GM19023 (cell line): ENCODE measurements around the gene USH1G.

Source experiments
- ATAC-seq: cut with Tn5 transposase; IDR thresholded peaks from one replicate; pipeline ENCODE4 v1.9.1; 2021; ENCODE audit warnings: mild to moderate bottlenecking, moderate library complexity; ENCODE audit not compliant: unreplicated experiment

USH1G gene

DNA sequence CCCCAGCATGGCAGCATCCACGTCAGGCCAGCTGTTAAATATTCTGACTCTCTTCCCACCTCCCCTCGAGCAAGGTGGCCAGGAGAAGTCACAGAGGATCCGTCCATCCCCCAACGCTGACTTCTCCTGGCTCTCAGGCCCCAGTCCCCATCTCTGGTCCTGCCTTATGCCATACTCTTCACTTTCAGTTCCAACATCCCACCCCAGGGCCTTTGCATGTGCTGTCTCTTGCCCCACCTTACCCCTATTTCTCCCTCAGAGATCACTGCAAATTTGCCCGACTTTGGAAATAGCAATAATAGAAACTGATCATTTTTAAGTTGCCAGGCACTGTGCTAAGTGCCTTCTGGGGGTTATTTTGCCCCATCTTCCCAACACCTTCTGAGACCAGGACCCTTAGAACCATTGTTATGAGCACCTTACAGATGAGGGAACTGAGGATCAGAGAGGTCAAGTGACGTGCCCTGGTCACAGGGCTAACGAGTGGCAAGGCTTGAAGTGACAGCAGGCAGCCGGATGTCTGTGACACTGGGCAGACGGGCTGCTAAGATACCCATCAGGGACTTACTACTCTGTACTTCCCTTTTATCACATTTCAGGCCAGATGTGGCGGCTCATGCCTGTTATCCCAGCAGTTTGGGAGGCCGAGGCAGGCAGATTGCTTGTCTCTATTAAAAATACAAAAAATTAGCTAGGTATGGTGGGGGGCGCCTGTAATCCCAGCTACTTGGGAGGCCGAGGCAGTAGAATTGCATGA, 31.8 kb upstream of the USH1G start:
- ATAC-seq = no peak

DNA sequence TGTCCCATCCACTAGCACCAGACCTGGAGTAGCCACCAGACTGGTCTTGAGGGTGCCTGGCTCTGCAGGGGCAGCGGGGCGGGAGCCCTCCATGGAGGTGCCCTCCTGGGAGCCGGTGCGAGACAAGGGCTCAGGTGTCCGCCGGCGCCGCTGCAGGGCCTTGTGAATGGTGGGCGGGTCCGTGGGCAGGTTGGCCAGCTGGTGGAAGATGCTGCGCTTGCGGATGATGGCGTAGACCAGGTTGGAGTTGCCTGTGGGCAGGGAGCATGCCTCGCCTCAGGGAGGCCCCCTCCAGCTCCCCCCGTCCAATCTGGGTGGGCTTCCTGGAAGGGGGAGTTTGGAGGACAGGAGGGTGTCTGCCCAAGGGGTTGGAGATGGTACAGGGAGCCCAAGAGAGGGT, 31.1 kb upstream of the USH1G start:
- ATAC-seq = no peak

DNA sequence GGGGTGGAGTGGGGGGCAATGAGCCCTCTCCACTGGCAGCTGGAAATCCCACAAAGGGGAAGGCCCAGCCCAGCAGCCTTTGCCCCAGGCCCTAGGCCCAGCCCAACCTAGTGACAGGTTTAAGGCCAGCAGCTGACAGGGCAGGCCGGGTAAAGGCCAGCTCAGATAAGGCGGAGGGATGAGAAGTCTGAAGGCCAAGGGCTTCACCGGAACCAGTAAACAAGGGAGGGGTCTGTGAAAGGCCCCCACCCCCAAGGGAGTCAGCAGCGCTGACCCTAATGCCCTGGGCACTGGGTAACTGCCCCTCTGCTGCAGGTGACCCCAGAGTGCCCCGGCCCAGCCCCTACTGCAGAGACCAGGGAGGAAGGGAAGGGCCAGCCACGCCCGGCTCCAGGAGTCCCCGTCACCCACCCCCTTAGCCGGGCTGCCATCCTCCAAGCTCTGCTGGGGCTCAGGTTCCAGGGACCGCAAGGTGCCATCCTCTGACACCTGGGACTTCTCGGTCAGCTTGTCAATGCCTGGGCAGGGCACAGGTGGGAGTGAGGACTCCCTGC, 30.2 kb upstream of the USH1G start:
- ATAC-seq = no peak

- ATAC-seq = no peak
These were observed 29.5 kb upstream of the USH1G start for GRCh38 chr17:74952431-74953133.

- ATAC-seq = no peak
These were observed 28.8 kb upstream of the USH1G start for GRCh38 chr17:74951680-74952421.

DNA sequence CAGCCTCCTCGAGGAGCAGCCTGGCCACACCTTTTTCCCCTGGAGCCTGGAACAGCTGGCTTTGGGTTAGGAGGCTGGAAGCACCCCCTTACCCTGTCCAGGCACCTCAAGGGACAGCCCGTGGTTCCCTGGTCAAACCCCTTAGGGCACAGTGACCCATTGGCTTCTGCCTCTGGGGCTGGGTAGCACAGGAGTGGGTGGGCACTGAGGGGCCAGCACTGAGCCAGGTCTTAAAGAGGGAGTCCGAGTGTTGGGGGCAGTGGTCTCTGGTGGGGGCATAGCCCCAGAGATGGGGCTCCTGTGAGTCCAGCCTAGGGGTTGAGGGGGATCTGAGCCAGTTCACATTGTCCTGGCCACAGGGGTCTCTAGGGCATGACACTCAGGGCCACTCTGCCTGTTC, 28.0 kb upstream of the USH1G start:
- no peak for ATAC-seq

GRCh38 chr17:74950207-74950606, 27.2 kb upstream of the USH1G start:
- ATAC-seq = no peak

DNA sequence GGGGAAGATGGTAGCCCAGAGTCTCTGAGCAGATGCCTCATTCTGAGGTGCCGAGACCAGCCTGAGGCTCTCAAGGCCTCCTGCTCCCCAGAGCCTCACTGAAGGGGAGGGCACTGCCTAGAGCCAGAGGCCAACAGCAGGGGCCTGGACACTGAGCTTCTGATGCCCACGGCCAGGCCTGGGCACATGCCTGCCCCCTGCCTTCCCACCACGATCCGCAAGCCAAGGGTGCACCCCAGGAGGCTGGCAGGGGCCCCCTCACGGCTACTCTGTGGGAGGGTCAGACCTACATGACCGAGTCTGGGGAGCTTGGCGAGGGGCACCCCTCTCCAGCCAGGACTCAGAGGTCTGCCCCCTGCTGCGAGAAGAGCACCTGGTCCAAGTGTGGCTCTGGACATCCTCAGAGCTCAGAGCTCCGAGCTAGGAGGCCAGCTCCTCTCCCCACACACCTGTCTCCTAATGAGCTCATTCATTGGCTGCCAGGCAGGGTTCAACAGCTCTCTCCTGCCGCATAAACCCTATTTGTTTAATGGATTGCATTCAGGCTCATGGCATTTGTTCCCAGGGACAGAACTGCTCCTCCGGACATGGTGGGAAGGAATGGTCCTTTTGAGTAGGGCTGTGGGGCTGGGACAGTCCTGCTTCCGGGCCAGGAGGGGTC, 26.5 kb upstream of the USH1G start:
- ATAC-seq = no peak

DNA sequence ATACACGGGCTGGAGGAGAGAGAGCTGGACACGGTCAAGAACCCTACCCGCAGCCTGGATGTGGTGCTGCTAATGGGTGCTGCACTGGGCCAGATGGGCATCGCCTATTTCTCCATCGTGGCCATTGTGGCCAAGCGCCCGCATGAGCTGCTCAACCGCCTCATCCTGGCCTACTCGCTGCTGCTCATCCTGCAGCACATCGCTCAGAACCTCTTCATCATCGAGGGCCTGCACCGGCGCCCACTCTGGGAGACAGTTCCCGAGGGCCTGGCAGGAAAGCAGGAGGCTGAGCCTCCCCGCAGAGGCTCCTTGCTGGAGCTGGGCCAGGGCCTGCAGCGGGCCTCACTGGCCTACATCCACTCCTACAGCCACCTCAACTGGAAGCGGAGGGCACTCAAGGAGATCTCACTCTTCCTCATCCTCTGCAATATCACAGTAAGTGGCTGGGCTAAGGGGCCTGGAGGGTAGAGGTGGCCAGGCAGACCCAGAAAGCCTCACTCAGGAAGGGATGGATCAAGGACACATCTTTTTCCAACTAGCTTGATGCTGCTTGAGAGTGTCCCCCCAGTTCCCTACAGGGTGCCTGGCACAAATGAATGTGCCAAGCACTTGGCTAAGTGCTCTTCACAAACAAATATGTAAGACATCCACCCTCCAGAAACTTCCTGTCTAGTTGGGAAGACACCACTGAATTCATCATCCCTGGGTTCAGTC, 24.1 kb upstream of the USH1G start:
- ATAC-seq = no peak

DNA sequence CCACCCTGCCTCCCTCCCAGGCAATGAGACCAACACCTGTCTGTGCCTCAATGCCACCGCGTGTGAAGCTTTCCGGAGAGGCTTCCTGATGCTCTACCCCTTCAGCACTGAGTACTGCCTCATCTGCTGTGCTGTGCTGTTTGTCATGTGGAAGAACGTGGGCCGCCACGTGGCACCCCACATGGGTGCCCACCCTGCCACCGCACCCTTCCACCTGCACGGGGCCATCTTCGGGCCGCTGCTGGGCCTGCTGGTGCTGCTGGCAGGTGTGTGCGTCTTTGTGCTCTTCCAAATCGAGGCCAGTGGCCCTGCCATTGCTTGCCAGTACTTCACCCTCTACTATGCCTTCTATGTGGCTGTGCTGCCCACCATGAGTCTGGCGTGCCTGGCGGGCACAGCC, 23.6 kb upstream of the USH1G start:
- no peak for ATAC-seq

DNA sequence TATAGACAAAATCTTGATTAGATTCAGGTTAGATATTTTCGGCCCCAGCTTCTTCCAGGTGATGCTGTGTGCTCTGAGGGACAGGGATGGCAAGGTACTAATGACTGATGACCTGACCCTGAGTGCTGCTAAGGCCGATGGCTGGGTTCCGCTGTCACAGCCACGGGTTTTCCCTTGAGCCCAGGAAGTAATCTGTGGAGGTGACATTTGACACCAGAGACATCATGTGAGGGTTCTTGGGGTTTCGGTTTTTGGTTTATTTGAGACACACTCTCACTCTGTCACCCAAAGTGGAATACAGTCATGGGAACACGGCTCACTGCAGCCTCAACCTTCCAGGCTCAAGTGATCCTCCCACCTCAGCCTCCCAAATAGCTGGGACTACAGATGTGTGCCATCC, 22.5 kb upstream of the USH1G start:
- no peak for ATAC-seq

DNA sequence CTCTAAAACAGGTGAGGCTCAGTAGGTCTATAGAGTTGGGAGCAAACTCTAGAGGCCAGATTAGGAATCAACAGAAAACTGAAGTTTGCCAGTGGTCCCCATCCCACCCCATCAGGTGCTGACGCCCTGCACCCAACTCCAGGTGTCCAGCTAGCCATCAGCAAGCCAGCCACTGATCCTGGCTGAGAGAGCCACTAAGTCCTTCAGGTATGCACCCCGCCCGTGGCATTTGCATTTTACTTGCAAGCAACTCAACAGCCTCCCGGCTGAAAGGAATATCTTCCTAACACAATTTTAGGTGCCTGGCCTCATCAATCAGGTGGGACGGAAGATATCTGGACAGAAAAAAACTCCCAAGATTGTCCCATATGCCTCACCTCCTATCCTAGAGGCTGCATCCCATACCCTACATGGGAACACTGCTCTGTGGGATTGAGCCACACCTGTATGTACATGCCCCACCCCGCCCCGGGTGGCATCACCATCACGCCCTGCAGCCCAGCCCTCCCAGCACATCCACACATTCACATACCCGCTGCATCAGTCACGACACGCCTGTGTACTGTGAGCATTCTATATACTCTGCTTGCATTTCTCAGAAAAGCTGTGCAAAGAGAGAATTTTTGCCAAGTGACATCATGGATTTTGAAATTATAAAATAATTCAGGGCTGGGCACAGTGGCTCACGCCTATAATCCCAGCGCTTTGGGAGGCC, 20.9 kb upstream of the USH1G start:
- ATAC-seq = no peak

- ATAC-seq = no peak
These were observed 18.2 kb upstream of the USH1G start for GRCh38 chr17:74941128-74941725.

- no peak for ATAC-seq
These were observed 16.5 kb upstream of the USH1G start for GRCh38 chr17:74939534-74939933.

DNA sequence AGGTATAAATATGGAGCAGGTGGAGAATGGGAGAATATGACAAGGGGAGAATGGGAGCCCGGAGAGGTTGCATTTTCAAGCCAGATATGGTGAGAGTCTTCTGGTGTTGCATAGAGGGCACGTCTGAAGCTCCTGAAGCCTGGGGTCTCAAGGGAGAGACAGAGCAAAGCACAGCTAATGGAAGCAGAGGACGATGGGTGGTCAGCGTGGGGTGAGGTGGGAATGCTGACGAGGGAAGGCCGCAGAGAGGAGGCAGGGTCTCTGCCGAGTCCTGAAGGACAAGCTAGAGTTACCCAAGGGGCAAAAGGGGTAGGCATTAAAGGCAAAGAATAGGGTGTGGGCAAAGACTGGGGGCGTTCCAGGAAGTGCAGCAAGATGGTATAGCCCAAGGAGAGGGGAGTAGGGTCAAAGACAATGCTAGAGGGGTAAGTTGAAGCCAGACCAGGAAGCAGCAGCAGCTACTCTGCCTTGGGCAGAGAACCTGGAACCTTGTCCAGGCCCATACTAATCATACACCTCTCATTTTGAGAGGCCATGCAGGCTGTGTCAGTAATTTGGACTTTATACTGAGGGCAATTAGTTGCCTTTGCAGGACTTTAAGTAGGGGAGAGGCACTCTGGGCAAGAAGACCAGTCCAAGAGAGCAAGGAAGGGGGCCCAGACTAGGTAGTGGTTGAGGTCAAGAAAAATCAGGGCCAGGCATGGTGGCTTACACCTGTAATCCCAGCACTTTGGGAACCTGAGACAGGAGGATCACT, 15.3 kb upstream of the USH1G start:
- no peak for ATAC-seq

- no peak for ATAC-seq
These were observed 14.3 kb upstream of the USH1G start for GRCh38 chr17:74937064-74938051.

DNA sequence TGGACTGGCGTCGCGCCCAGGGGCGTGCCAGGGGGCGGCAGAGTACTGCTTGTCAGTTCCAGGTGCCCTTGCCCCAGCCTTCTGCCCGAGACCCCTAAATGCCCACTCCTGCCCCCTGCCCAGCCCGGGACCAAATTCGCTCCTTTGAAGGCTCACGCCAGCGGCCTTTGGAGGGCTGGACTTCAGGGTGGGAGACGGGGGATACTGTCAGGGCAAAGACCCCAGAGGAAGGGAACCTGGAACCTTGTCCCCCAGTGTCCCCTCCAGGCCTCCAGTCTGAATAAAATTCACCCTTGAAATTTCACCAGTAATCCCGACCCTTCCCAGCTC, 13.4 kb upstream of the USH1G start:
- ATAC-seq = no peak
